ENCODE results near the gene SLC7A7. TPM values are rescaled to one million over a fixed set of nuclear protein-coding genes. Genes with fewer than 3 reads are reported as not detected.

The SLC7A7 gene
- polyA plus RNA-seq, 1 donor from 2014 or later: not detected

GRCh38 chr14:22841769-22842168, 26.5 kb upstream of the SLC7A7 start:
- Histone ChIP-seq H3K27ac (ENCODE audit: low read length) (no peak overlapping the region), H3K4me2 (ENCODE audit: low read length) (no peak overlapping the region)

GRCh38 chr14:22841311-22841710, 26.1 kb upstream of the SLC7A7 start:
- TF ChIP-seq REST (IDR thresholded peaks at IDR 0.05; ENCODE audit: borderline replicate concordance) (no peak), EP300 (conservative IDR thresholded peaks at IDR 0.05; ENCODE audit: poor library complexity, severe bottlenecking) (no peak), CTCF (IDR thresholded peaks at IDR 0.05; ENCODE audit: poor library complexity, severe bottlenecking) (no peak), POLR2AphosphoS5 (IDR thresholded peaks at IDR 0.05) (no peak), SMC3 (conservative IDR thresholded peaks at IDR 0.05; ENCODE audit: poor library complexity) (no peak), TAF1 (IDR thresholded peaks at IDR 0.05; ENCODE audit: low read depth) (no peak), EZH2 (IDR thresholded peaks at IDR 0.05; ENCODE audit: borderline replicate concordance, insufficient read depth, low read length, poor library complexity, severe bottlenecking) (no peak), RAD21 (conservative IDR thresholded peaks at IDR 0.05) (no peak), MXI1 (conservative IDR thresholded peaks at IDR 0.05; ENCODE audit: poor library complexity, severe bottlenecking) (no peak)
- Histone ChIP-seq H2AFZ (ENCODE audit: low read depth, low read length) (no peak overlapping the region), H3K9me3 (ENCODE audit: low read length) (no peaks in the 10 kb centered on the region), H3K79me2 (replicated peaks; ENCODE audit: insufficient read depth, low read length) (no peaks in the 10 kb centered on the region), H3K27ac (ENCODE audit: low read length) (no peak overlapping the region), H3K4me3 (ENCODE audit: low read length) (no peak overlapping the region), H3K27me3 (ENCODE audit: insufficient read depth, low read depth, low read length) (peaks cover 27% of the 10 kb centered on the region), H3K4me2 (ENCODE audit: low read length) (no peak overlapping the region), H3F3A (ENCODE audit: insufficient read depth, low read length, poor library complexity, severe bottlenecking) (no peaks in the 10 kb centered on the region), H4K20me1 (ENCODE audit: insufficient read depth) (no peaks in the 10 kb centered on the region), H3K9me2 (ENCODE audit: insufficient read depth, low read length) (no peaks in the 10 kb centered on the region), H3K9ac (ENCODE audit: low read length) (no peak overlapping the region), H3K36me3 (ENCODE audit: insufficient read depth, low read length) (no peaks in the 10 kb centered on the region)

More at GRCh38 chr14:22841769-22842168, 26.5 kb upstream of the SLC7A7 start:
- Histone ChIP-seq H3K4me3 (ENCODE audit: low read length) (no peak overlapping the region), H2AFZ (ENCODE audit: low read depth, low read length) (no peak overlapping the region), H3K27me3 (ENCODE audit: insufficient read depth, low read depth, low read length) (peaks cover 22% of the 10 kb centered on the region), H4K20me1 (ENCODE audit: insufficient read depth) (no peaks in the 10 kb centered on the region), H3F3A (ENCODE audit: insufficient read depth, low read length, poor library complexity, severe bottlenecking) (no peaks in the 10 kb centered on the region), H3K9me3 (ENCODE audit: low read length) (no peaks in the 10 kb centered on the region), H3K9ac (ENCODE audit: low read length) (no peak overlapping the region), H3K79me2 (replicated peaks; ENCODE audit: insufficient read depth, low read length) (no peaks in the 10 kb centered on the region), H3K9me2 (ENCODE audit: insufficient read depth, low read length) (no peaks in the 10 kb centered on the region), H3K36me3 (ENCODE audit: insufficient read depth, low read length) (no peaks in the 10 kb centered on the region)
- TF ChIP-seq TAF1 (IDR thresholded peaks at IDR 0.05; ENCODE audit: low read depth): no peak
- TF ChIP-seq RAD21 (conservative IDR thresholded peaks at IDR 0.05): no peak
- no peak for TF ChIP-seq POLR2AphosphoS5 (IDR thresholded peaks at IDR 0.05)
- TF ChIP-seq EP300 (conservative IDR thresholded peaks at IDR 0.05; ENCODE audit: poor library complexity, severe bottlenecking): no peak
- no peak for TF ChIP-seq EZH2 (IDR thresholded peaks at IDR 0.05; ENCODE audit: borderline replicate concordance, insufficient read depth, low read length, poor library complexity, severe bottlenecking)
- TF ChIP-seq CTCF (IDR thresholded peaks at IDR 0.05; ENCODE audit: poor library complexity, severe bottlenecking): no peak

All from neural cell (in vitro differentiated cells).